Keratinocyte (primary cell): ENCODE measurements around the gene ZNF346. TPM values are rescaled to one million over a fixed set of nuclear protein-coding genes. Genes with fewer than 3 reads are reported as not detected.

ENCODE experiments used
- DNase-seq: peaks from one replicate; pipeline ENCODE4 v3.0.0-alpha.2; 2011; ENCODE audit warnings: low read depth, missing footprints, low spot score
- FAIRE-seq: peaks from 2 replicates; lab custom pipeline; 2011; peaks lifted over from hg19 to GRCh38; lab: Jason Lieb, UNC
- H2AFZ ChIP-seq: 2 replicates; pipeline ENCODE4 v1.6.0; 2012; ENCODE audit warnings: low read length, control low read depth, inconsistent platforms; ENCODE audit not compliant: control insufficient read depth
- H3K27ac ChIP-seq: 2 replicates; pipeline ENCODE4 v1.5.1; 2011; ENCODE audit warnings: low read length; ENCODE audit not compliant: control insufficient read depth, insufficient read depth
- H3K27me3 ChIP-seq: 3 replicates; pipeline ENCODE4 v1.6.0; 2011; ENCODE audit warnings: low read length; ENCODE audit not compliant: control insufficient read depth, insufficient read depth; ENCODE audit errors: extremely low read depth
- H3K36me3 ChIP-seq, 2 experiments: 2 replicates in 1 of 2; 3 replicates in 1 of 2; pipeline ENCODE4 v1.5.1; 2011; ENCODE audit warnings: low read length in 2 of 2, mild to moderate bottlenecking in 1 of 2; ENCODE audit not compliant: control insufficient read depth in 2 of 2, insufficient read depth in 2 of 2; ENCODE audit errors: extremely low read depth in 1 of 2
- H3K4me1 ChIP-seq: 3 replicates; pipeline ENCODE4 v1.5.1; 2011; ENCODE audit warnings: low read length; ENCODE audit not compliant: control insufficient read depth, insufficient read depth; ENCODE audit errors: extremely low read depth
- H3K4me2 ChIP-seq: 3 replicates; pipeline ENCODE4 v1.6.0; 2011; ENCODE audit warnings: low read depth, low read length; ENCODE audit not compliant: control insufficient read depth, insufficient read depth; ENCODE audit errors: extremely low read depth
- H3K4me3 ChIP-seq, 3 experiments: fragments of 200-600 bp in 1 of 3; sonication (generic) in 1 of 3; 2 replicates in 2 of 3; 3 replicates in 1 of 3; pipeline ENCODE4 v1.5.1; 2011 to 2016; ENCODE audit warnings: low read length in 3 of 3, mild to moderate bottlenecking in 3 of 3, control low read depth in 2 of 3, inconsistent platforms in 1 of 3, low read depth in 1 of 3, mixed read lengths in 1 of 3, mixed run types in 1 of 3, moderate library complexity in 1 of 3; ENCODE audit not compliant: control insufficient read depth in 2 of 3, insufficient read depth in 2 of 3; ENCODE audit errors: extremely low read depth in 1 of 3
- H3K79me2 ChIP-seq: 2 replicates; pipeline ENCODE4 v1.6.0; 2012; ENCODE audit warnings: low read length; ENCODE audit not compliant: control insufficient read depth, insufficient read depth
- H3K9ac ChIP-seq: 3 replicates; pipeline ENCODE4 v1.6.0; 2011; ENCODE audit warnings: low read length; ENCODE audit not compliant: control insufficient read depth, insufficient read depth; ENCODE audit errors: extremely low read depth
- H3K9me1 ChIP-seq: 3 replicates; pipeline ENCODE4 v1.6.0; 2011; ENCODE audit warnings: low read length; ENCODE audit not compliant: control insufficient read depth, insufficient read depth; ENCODE audit errors: extremely low read depth
- H3K9me3 ChIP-seq: 2 replicates; pipeline ENCODE4 v1.5.1; 2012; ENCODE audit warnings: low read depth, low read length; ENCODE audit not compliant: control insufficient read depth
- H4K20me1 ChIP-seq: 3 replicates; pipeline ENCODE4 v1.6.0; 2011; ENCODE audit warnings: low read length; ENCODE audit not compliant: control insufficient read depth, insufficient read depth; ENCODE audit errors: extremely low read depth
- EZH2 ChIP-seq: IDR thresholded peaks from one replicate; pipeline ENCODE4 v1.6.1; 2012; ENCODE audit warnings: inconsistent platforms, mild to moderate bottlenecking, low read length, moderate library complexity
- dilution Hi-C: fragments of 300-500 bp; cut with MboI; formaldehyde crosslinking; loops from one replicate; pipeline ENCODE4 v1.7.0; 2020; ENCODE audit warnings: low sequenced_read_pairs; ENCODE audit not compliant: extremely low pct_ligation_motif_present
- polyA plus RNA-seq, 5 experiments: library from polyadenylated mRNA; depleted of rRNA in 3 of 5; stranded (reverse) in 3 of 5; stranded (forward) in 1 of 5; unstranded in 1 of 5; fragments of >200 nt; gene quantifications; 1 replicate in 1 of 5; 2 replicates in 3 of 5; 3 replicates in 1 of 5; pipeline versions ENCODE4 v1.2.1 to v1.2.3, GENCODE V29; 2011 to 2012; ENCODE audit warnings: missing spikeins in 2 of 5, low read depth in 1 of 5, low replicate concordance in 1 of 5
- TF ChIP-seq, protein P1 (sequence below), 3 experiments: IDR thresholded peaks in 1 of 3; conservative IDR thresholded peaks in 1 of 3; optimal IDR thresholded peaks in 1 of 3; 2 replicates in 2 of 3; 3 replicates in 1 of 3; pipeline versions ENCODE3 to v1.5.1; 2011; ENCODE audit warnings: low read length in 3 of 3, mild to moderate bottlenecking in 3 of 3, moderate library complexity in 2 of 3, control low read depth in 1 of 3, inconsistent platforms in 1 of 3; ENCODE audit not compliant: insufficient read depth in 2 of 3; ENCODE audit errors: extremely low read depth in 1 of 3

ZNF346 gene
- polyA plus RNA-seq, 1 donor (not counting 4 experiments of a cell fraction or from before 2014, with no cell fraction given), result 9.5 TPM

DNA sequence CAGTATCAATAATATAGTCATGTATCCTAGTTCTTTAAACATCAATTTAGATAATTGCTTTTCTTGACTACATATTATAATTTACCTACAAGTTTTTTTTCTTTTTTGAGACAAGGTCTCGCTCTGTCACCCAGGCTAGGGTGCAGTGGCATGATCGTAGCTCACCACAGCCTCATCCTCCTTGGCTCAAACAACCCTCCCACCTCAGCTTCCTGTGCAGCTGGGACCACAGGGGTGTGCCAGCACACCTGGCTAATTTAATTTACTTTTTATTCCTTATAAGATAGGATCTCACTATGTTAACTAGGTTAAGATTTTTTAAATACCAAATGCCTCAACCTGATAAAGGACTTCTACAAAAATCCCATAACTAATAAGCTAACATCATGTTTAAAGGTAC, 37.0 kb upstream of the ZNF346 start:
- no peaks in the 10 kb centered on the region for H3K9me3 ChIP-seq
- H3K4me2 ChIP-seq, result no peak overlapping the region
- no peak for DNase-seq
- H3K27me3 ChIP-seq, result no peaks in the 10 kb centered on the region
- H3K79me2 ChIP-seq, result peaks cover 72% of the 10 kb centered on the region
- peaks cover 3 to 9% of the 10 kb centered on the region in 2 experiments for H3K36me3 ChIP-seq
- no peak overlapping the region for H3K4me3 ChIP-seq
- no peaks in the 10 kb centered on the region for H4K20me1 ChIP-seq
- H3K4me1 ChIP-seq, result peaks cover 2% of the 10 kb centered on the region
- TF ChIP-seq, protein P1, sequence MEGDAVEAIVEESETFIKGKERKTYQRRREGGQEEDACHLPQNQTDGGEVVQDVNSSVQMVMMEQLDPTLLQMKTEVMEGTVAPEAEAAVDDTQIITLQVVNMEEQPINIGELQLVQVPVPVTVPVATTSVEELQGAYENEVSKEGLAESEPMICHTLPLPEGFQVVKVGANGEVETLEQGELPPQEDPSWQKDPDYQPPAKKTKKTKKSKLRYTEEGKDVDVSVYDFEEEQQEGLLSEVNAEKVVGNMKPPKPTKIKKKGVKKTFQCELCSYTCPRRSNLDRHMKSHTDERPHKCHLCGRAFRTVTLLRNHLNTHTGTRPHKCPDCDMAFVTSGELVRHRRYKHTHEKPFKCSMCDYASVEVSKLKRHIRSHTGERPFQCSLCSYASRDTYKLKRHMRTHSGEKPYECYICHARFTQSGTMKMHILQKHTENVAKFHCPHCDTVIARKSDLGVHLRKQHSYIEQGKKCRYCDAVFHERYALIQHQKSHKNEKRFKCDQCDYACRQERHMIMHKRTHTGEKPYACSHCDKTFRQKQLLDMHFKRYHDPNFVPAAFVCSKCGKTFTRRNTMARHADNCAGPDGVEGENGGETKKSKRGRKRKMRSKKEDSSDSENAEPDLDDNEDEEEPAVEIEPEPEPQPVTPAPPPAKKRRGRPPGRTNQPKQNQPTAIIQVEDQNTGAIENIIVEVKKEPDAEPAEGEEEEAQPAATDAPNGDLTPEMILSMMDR (optimal IDR thresholded peaks at IDR 0.05 in 1 of 3, IDR thresholded peaks at IDR 0.05 in 1 of 3, conservative IDR thresholded peaks at IDR 0.05 in 1 of 3; ENCODE audit: extremely low read depth in 1 of 3, insufficient read depth in 2 of 3, low read length in 3 of 3), result no peak
- no peak for TF ChIP-seq EZH2
- dilution Hi-C loops, result no loop called here
- no peak for FAIRE-seq
- H3K9me1 ChIP-seq, result no peaks in the 10 kb centered on the region
- H2AFZ ChIP-seq, result no peak overlapping the region
- H3K9ac ChIP-seq, result no peak overlapping the region
- H3K27ac ChIP-seq, result no peak overlapping the region

DNA sequence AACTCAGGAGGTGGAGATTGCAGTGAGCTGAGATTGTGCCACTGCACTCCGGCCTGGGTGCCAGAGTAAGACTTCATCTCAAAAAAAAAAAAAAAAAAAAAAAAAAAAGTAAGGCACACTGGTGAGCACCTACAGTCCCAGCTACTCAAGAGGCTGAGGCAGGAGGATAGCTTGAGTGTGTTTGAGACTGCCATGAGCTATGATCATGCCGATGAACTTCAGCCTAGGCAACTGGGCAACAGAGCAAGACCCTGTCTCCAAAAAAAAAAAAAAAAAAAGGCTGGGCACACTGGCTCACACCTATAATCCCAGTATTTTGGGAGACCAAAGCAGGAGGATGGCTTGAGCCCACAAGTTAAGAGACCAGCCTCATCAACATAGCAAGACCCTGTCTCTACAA, 36.2 kb upstream of the ZNF346 start:
- H3K79me2 ChIP-seq, result peaks cover 74% of the 10 kb centered on the region
- no peak overlapping the region for H3K27ac ChIP-seq
- dilution Hi-C loops, result no loop called here
- H3K9ac ChIP-seq, result no peak overlapping the region
- H3K4me1 ChIP-seq, result peaks cover 2% of the 10 kb centered on the region
- H3K4me2 ChIP-seq, result no peak overlapping the region
- H3K9me3 ChIP-seq, result no peaks in the 10 kb centered on the region
- H3K27me3 ChIP-seq, result no peaks in the 10 kb centered on the region
- peaks cover 2 to 3% of the 10 kb centered on the region in 2 experiments for H3K36me3 ChIP-seq
- H4K20me1 ChIP-seq, result no peaks in the 10 kb centered on the region
- FAIRE-seq (no peak), DNase-seq (no peak)
- no peak for TF ChIP-seq EZH2
- TF ChIP-seq, protein P1 (optimal IDR thresholded peaks at IDR 0.05 in 1 of 3, IDR thresholded peaks at IDR 0.05 in 1 of 3, conservative IDR thresholded peaks at IDR 0.05 in 1 of 3; ENCODE audit: extremely low read depth in 1 of 3, insufficient read depth in 2 of 3, low read length in 3 of 3), result no peak
- no peak overlapping the region for H3K4me3 ChIP-seq
- H3K9me1 ChIP-seq, result no peaks in the 10 kb centered on the region
- no peak overlapping the region for H2AFZ ChIP-seq
